CD4-positive, alpha-beta T cell (primary cell): ENCODE results near the gene GTF3C4. TPM values are rescaled to one million over a fixed set of nuclear protein-coding genes. Genes with fewer than 3 reads are reported as not detected.

ENCODE experiments used
- ATAC-seq: fragments of 200-7000 bp; cut with Tn5 transposase; one replicate; pipeline ENCODE4 v1.10.0; 2022; ENCODE audit warnings: mild to moderate bottlenecking; ENCODE audit not compliant: poor library complexity
- CTCF ChIA-PET: fragments of 350-600 bp; sonication (Branson Sonifier 250); formaldehyde crosslinking; loops from one replicate; lab custom pipeline; 2021; ENCODE audit warnings: antibody characterized with exemption, inconsistent platforms; lab: Charles Lee
- POLR2A ChIA-PET: fragments of 350-600 bp; sonication (Branson Sonifier 250); formaldehyde crosslinking; loops from one replicate; lab custom pipeline; 2021; ENCODE audit warnings: antibody characterized with exemption, inconsistent platforms; lab: Charles Lee
- DNase-seq, 14 experiments: peaks; one replicate each; pipeline ENCODE4 v3.0.0-alpha.2; 2013 to 2020; ENCODE audit warnings: mixed read lengths in 2 of 14
- H3K27ac ChIP-seq, 2 donors: one replicate each; pipeline versions ENCODE4 v1.5.1 to v1.7.0; 2013; ENCODE audit warnings: low read length in 2 of 2, low read depth in 1 of 2, mild to moderate bottlenecking in 1 of 2
- H3K27me3 ChIP-seq, 2 experiments: 1 replicate in 1 of 2; 2 replicates in 1 of 2; pipeline versions ENCODE4 v1.6.1 to v1.7.0; 2013; ENCODE audit warnings: low read length in 2 of 2, control low read depth in 1 of 2, mild to moderate bottlenecking in 1 of 2, moderate library complexity in 1 of 2; ENCODE audit not compliant: insufficient read depth in 2 of 2, control insufficient read depth in 1 of 2
- H3K36me3 ChIP-seq: one replicate; pipeline ENCODE4 v1.6.1; 2013; ENCODE audit warnings: low read length, control low read depth; ENCODE audit not compliant: insufficient read depth
- H3K4me1 ChIP-seq: one replicate; pipeline ENCODE4 v1.6.1; 2013; ENCODE audit warnings: low read length, control low read depth; ENCODE audit not compliant: insufficient read depth
- H3K4me3 ChIP-seq: one replicate; pipeline ENCODE4 v1.5.1; 2013; ENCODE audit warnings: mild to moderate bottlenecking, low read length, moderate library complexity
- H3K9me3 ChIP-seq, 2 experiments: 1 replicate in 1 of 2; 2 replicates in 1 of 2; pipeline versions ENCODE4 v1.6.1 to v1.7.0; 2013; ENCODE audit warnings: low read length in 2 of 2, mild to moderate bottlenecking in 2 of 2, control low read depth in 1 of 2, moderate library complexity in 1 of 2; ENCODE audit not compliant: control insufficient read depth in 1 of 2, insufficient read depth in 1 of 2
- H3K27ac Mint-ChIP-seq: one replicate; pipeline ENCODE4 v1.8.0; 2020; ENCODE audit warnings: mixed read lengths
- H3K27me3 Mint-ChIP-seq: one replicate; pipeline ENCODE4 v1.8.0; 2021; ENCODE audit warnings: mixed read lengths
- H3K36me3 Mint-ChIP-seq: one replicate; pipeline ENCODE4 v1.8.0; 2021; ENCODE audit warnings: low read depth, mixed read lengths
- H3K4me1 Mint-ChIP-seq: one replicate; pipeline ENCODE4 v1.8.0; 2021; ENCODE audit warnings: low read depth, mixed read lengths
- H3K4me3 Mint-ChIP-seq: one replicate; pipeline ENCODE4 v1.8.0; 2020; ENCODE audit warnings: mild to moderate bottlenecking, mixed read lengths
- H3K9me3 Mint-ChIP-seq: one replicate; pipeline ENCODE4 v1.8.0; 2020; ENCODE audit warnings: mixed read lengths
- CTCF ChIP-seq: fragments of 200-600 bp; IDR thresholded peaks from one replicate; pipeline ENCODE4 v1.8.0; 2022; ENCODE audit warnings: antibody characterized with exemption, mild to moderate bottlenecking
- intact Hi-C, 2 experiments: fragments of 100-400 bp; cut with DNase I in 1 of 2; cut with micrococcal nuclease in 1 of 2; formaldehyde crosslinking; loops; one replicate each; pipeline versions ENCODE4 v1.15.1 to v1.9.0; 2023 to 2025; cut with DNase I, micrococcal nuclease
- total RNA-seq, 174 experiments: library from RNA in 2 of 174; stranded (reverse) in 2 of 174; gene quantifications; one replicate each; pipeline ENCODE4 v1.2.3 and lab custom pipeline; 2021 to 2026

Gene GTF3C4
- total RNA-seq, 2 experiments from 2014 or later, result 9.3 to 9.6 TPM

GRCh38 chr9:132699956-132700355 is 29.7 kb downstream of the GTF3C4 start:
- DNase-seq (no peak), ATAC-seq (no peak)
- no peaks in the 10 kb centered on the region for H3K4me1 ChIP-seq
- intact Hi-C loops, result loop anchor here in 1 of 2 experiments (5.0 kb wide), 1 partner anchor 97 kb away; no protein-coding TSS in a partner anchor
- Mint-ChIP-seq H3K27me3 (peaks cover 10% of the 10 kb centered on the region), H3K4me1 (no peaks in the 10 kb centered on the region), H3K36me3 (peaks cover 5% of the 10 kb centered on the region), H3K9me3 (peaks cover 12% of the 10 kb centered on the region), H3K4me3 (no peak overlapping the region), H3K27ac (no peak overlapping the region)
- peaks cover 10 to 28% of the 10 kb centered on the region in 2 experiments for H3K9me3 ChIP-seq
- no peaks in the 10 kb centered on the region for H3K27me3 ChIP-seq
- no peak for TF ChIP-seq CTCF
- H3K27ac ChIP-seq, result no peak overlapping the region
- no peak overlapping the region for H3K4me3 ChIP-seq
- ChIA-PET CTCF (no interaction called here), POLR2A (no interaction called here)
- no peaks in the 10 kb centered on the region for H3K36me3 ChIP-seq

- no peak overlapping the region for H3K27ac ChIP-seq
- H3K4me3 Mint-ChIP-seq, result no peak overlapping the region
- no peaks in the 10 kb centered on the region for H3K36me3 ChIP-seq
- no peaks in the 10 kb centered on the region for H3K4me1 Mint-ChIP-seq
- no peak for DNase-seq
- H3K27me3 ChIP-seq, result no peaks in the 10 kb centered on the region
- no peak for ATAC-seq
- H3K4me3 ChIP-seq, result no peak overlapping the region
- CTCF ChIA-PET, result no interaction called here
- H3K4me1 ChIP-seq, result no peaks in the 10 kb centered on the region
- peaks cover 26% of the 10 kb centered on the region for H3K27me3 Mint-ChIP-seq
- no peak for TF ChIP-seq CTCF
- no peak overlapping the region for H3K27ac Mint-ChIP-seq
- peaks cover 5 to 12% of the 10 kb centered on the region in 2 experiments for H3K9me3 ChIP-seq
- intact Hi-C loops, result no loop called here
- H3K9me3 Mint-ChIP-seq, result peaks cover 7% of the 10 kb centered on the region
- POLR2A ChIA-PET, result no interaction called here
- no peaks in the 10 kb centered on the region for H3K36me3 Mint-ChIP-seq
These were observed 32.0 kb downstream of the GTF3C4 start for GRCh38 chr9:132702254-132702653.

- Mint-ChIP-seq H3K9me3 (peaks cover 3% of the 10 kb centered on the region), H3K36me3 (no peaks in the 10 kb centered on the region), H3K27ac (no peak overlapping the region), H3K27me3 (peaks cover 26% of the 10 kb centered on the region), H3K4me3 (no peak overlapping the region), H3K4me1 (no peaks in the 10 kb centered on the region)
- ATAC-seq (no peak), DNase-seq (no peak)
- Histone ChIP-seq H3K9me3 (peaks cover 1 to 5% of the 10 kb centered on the region in 2 experiments), H3K4me3 (no peak overlapping the region), H3K36me3 (no peaks in the 10 kb centered on the region), H3K27me3 (no peaks in the 10 kb centered on the region), H3K4me1 (no peaks in the 10 kb centered on the region), H3K27ac (no peak overlapping the region)
- no peak for TF ChIP-seq CTCF
- POLR2A ChIA-PET, result no interaction called here
- CTCF ChIA-PET, result interaction anchor here (1.1 kb wide), 1 partner anchor 9 kb away, joined by 3 read pairs; no protein-coding TSS in a partner anchor
- intact Hi-C loops, result no loop called here
These were observed 33.1 kb downstream of the GTF3C4 start for GRCh38 chr9:132703336-132703735.
